Fibroblast of lung (primary cell): Measurements from ENCODE around the gene TIMP4. TPM values are rescaled to one million over a fixed set of nuclear protein-coding genes. Genes with fewer than 3 reads are reported as not detected.

Experiments
- DNase-seq, 2 donors: peaks; one replicate each; pipeline versions ENCODE4 v3.0.0 to v3.0.0-alpha.2; 2010; ENCODE audit warnings: low read depth in 2 of 2
- H2AFZ ChIP-seq: 2 replicates; pipeline ENCODE4 v1.5.1; 2012; ENCODE audit warnings: low read length, control low read depth, inconsistent platforms
- H3K27ac ChIP-seq: 2 replicates; pipeline ENCODE4 v1.5.1; 2011; ENCODE audit warnings: low read length, control low read depth; ENCODE audit not compliant: insufficient read depth
- H3K27me3 ChIP-seq: 2 replicates; pipeline ENCODE4 v1.5.1; 2011; ENCODE audit warnings: mild to moderate bottlenecking, low read length; ENCODE audit not compliant: control insufficient read depth, insufficient read depth
- H3K36me3 ChIP-seq: 2 replicates; pipeline ENCODE4 v1.5.1; 2011; ENCODE audit warnings: low read length; ENCODE audit not compliant: control insufficient read depth, insufficient read depth
- H3K4me1 ChIP-seq: 2 replicates; pipeline ENCODE4 v1.5.1; 2011; ENCODE audit warnings: low read length; ENCODE audit not compliant: control insufficient read depth, insufficient read depth; ENCODE audit errors: extremely low read depth
- H3K4me2 ChIP-seq: 2 replicates; pipeline ENCODE4 v1.5.1; 2011; ENCODE audit warnings: low read length, control low read depth; ENCODE audit not compliant: insufficient read depth; ENCODE audit errors: extremely low read depth
- H3K4me3 ChIP-seq, 4 experiments: fragments of 200-600 bp in 1 of 4; sonication (generic) in 1 of 4; replicated peaks in 1 of 4; 2 replicates each; pipeline ENCODE4 v1.5.1; 2011 to 2016; ENCODE audit warnings: low read length in 4 of 4, low read depth in 3 of 4, mild to moderate bottlenecking in 3 of 4, control low read depth in 2 of 4, inconsistent platforms in 1 of 4, mixed read lengths in 1 of 4; ENCODE audit not compliant: insufficient read depth in 1 of 4; ENCODE audit errors: control extremely low read depth in 1 of 4
- H3K79me2 ChIP-seq: 2 replicates; pipeline ENCODE4 v1.5.1; 2012; ENCODE audit warnings: mild to moderate bottlenecking, low read length, inconsistent platforms; ENCODE audit not compliant: control insufficient read depth, insufficient read depth
- H3K9ac ChIP-seq: 2 replicates; pipeline ENCODE4 v1.5.1; 2011; ENCODE audit warnings: mild to moderate bottlenecking, low read length, control low read depth; ENCODE audit not compliant: insufficient read depth
- H3K9me3 ChIP-seq: 2 replicates; pipeline ENCODE4 v1.5.1; 2012; ENCODE audit warnings: low read depth, low read length; ENCODE audit not compliant: control insufficient read depth, insufficient read depth
- H4K20me1 ChIP-seq: 2 replicates; pipeline ENCODE4 v1.5.1; 2011; ENCODE audit warnings: low read length; ENCODE audit not compliant: control insufficient read depth, insufficient read depth; ENCODE audit errors: extremely low read depth
- CTCF ChIP-seq, 2 donors: IDR thresholded peaks in 1 of 2; conservative IDR thresholded peaks in 1 of 2; 1 replicate in 1 of 2; 2 replicates in 1 of 2; pipeline ENCODE4 v1.5.1; 2011 to 2012; ENCODE audit warnings: low read length in 2 of 2, control low read depth in 1 of 2, inconsistent platforms in 1 of 2, low read depth in 1 of 2, mild to moderate bottlenecking in 1 of 2
- EZH2 ChIP-seq: IDR thresholded peaks from 2 replicates; pipeline ENCODE4 v1.5.1; 2012; ENCODE audit warnings: low read length, control low read depth, mild to moderate bottlenecking; ENCODE audit errors: missing control alignments
- polyA plus RNA-seq, 2 donors: library from polyadenylated mRNA; depleted of rRNA in 1 of 2; stranded (reverse) in 1 of 2; unstranded in 1 of 2; fragments of >200 nt; gene quantifications; 2 replicates each; pipeline ENCODE4 v1.2.1, GENCODE V29; 2011 to 2012; ENCODE audit warnings: missing spikeins in 1 of 2
- total RNA-seq: library from RNA; depleted of rRNA; stranded (reverse); fragments of >200 nt; gene quantifications from 2 replicates; pipeline ENCODE4 v1.2.1, GENCODE V29; 2014

Gene TIMP4
- total and polyA plus RNA-seq, 2 donors (not counting 1 experiment from before 2014, with no cell fraction given): 2.8 to 12.6 TPM

GRCh38 chr3:12175844-12176453 lies 17.2 kb upstream of the TIMP4 start:
- Histone ChIP-seq H3K4me2 (no peak overlapping the region), H3K9ac (no peak overlapping the region), H2AFZ (no peak overlapping the region), H3K79me2 (no peaks in the 10 kb centered on the region), H3K36me3 (no peaks in the 10 kb centered on the region), H3K27me3 (no peaks in the 10 kb centered on the region), H3K9me3 (no peaks in the 10 kb centered on the region), H3K4me1 (peaks cover 8% of the 10 kb centered on the region), H4K20me1 (no peaks in the 10 kb centered on the region), H3K27ac (no peak overlapping the region), H3K4me3 (no peak overlapping the region)
- TF ChIP-seq EZH2 (no peak), CTCF (conservative IDR thresholded peaks at IDR 0.05 in 1 of 2, IDR thresholded peaks at IDR 0.05 in 1 of 2; ENCODE audit: low read depth in 1 of 2, low read length in 2 of 2) (peak; percentile 81 to 91)
- peak; percentile 33 to 71 for DNase-seq

DNA sequence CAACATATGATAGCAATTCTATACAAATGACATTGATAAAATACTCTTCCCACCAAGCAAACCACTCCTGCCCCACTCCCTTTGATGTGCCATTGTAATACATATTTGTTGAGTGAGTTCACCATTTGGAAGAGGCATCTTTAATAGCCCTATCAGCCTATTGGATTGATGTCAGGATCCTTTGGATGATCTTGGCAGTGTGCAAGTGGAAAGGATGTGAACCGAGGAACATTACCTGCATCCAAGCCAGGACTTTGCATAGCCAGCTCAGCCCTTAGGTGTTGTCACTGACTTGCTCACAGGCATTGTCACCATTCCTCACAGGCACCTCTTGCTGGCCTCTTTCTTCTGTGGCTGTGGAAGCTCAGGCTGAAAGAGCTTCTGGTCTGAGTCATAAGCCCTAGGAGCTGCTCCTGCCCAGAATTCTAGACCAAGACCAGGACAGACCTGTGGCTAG lies 16.5 kb upstream of the TIMP4 start:
- no peak overlapping the region for H2AFZ ChIP-seq
- no peak overlapping the region for H3K9ac ChIP-seq
- H3K27ac ChIP-seq: no peak overlapping the region
- H3K4me2 ChIP-seq: no peak overlapping the region
- no peaks in the 10 kb centered on the region for H4K20me1 ChIP-seq
- DNase-seq: peak; percentile 19 to 74
- no peaks in the 10 kb centered on the region for H3K36me3 ChIP-seq
- no peaks in the 10 kb centered on the region for H3K9me3 ChIP-seq
- no peak overlapping the region for H3K4me3 ChIP-seq
- H3K79me2 ChIP-seq: no peaks in the 10 kb centered on the region
- TF ChIP-seq CTCF (conservative IDR thresholded peaks at IDR 0.05 in 1 of 2, IDR thresholded peaks at IDR 0.05 in 1 of 2; ENCODE audit: low read depth in 1 of 2, low read length in 2 of 2) (no peak), EZH2 (no peak)
- H3K4me1 ChIP-seq: peaks cover 8% of the 10 kb centered on the region
- no peaks in the 10 kb centered on the region for H3K27me3 ChIP-seq

DNA sequence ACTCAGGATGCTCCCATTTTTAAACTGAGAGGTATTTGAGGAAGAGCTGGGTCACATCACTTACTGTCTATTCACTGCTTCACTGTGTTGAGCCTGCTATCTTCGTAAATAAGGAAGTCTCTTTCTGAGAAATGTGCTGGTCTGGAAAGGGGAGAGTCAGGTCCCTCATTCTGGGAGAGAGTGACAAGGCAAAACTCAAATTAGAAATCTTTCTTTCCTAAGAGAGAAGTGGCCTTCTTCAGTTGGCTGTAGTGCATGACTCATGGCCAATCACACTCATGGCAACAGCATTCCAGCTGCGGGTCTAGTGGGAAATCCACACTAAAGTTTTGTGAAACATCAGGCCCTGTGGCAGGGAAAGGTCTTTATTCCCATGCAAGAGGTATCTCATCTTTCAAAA lies 11.5 kb upstream of the TIMP4 start:
- Histone ChIP-seq H3K36me3 (no peaks in the 10 kb centered on the region), H3K4me2 (no peak overlapping the region), H3K9me3 (no peaks in the 10 kb centered on the region), H3K27ac (no peak overlapping the region), H4K20me1 (no peaks in the 10 kb centered on the region), H3K79me2 (no peaks in the 10 kb centered on the region), H3K4me3 (no peak overlapping the region), H3K9ac (no peak overlapping the region), H3K27me3 (peaks cover 3% of the 10 kb centered on the region), H3K4me1 (no peaks in the 10 kb centered on the region), H2AFZ (no peak overlapping the region)
- TF ChIP-seq CTCF (conservative IDR thresholded peaks at IDR 0.05 in 1 of 2, IDR thresholded peaks at IDR 0.05 in 1 of 2; ENCODE audit: low read depth in 1 of 2, low read length in 2 of 2) (no peak), EZH2 (no peak)
- DNase-seq: peak; percentile 62 to 73
